Dermis blood vessel endothelial cell (primary cell): ENCODE data around the gene RBSN. TPM values are rescaled to one million over a fixed set of nuclear protein-coding genes. Genes with fewer than 3 reads are reported as not detected.

Source experiments
- DNase-seq: peaks from one replicate; pipeline ENCODE4 v3.0.0; 2010
- total RNA-seq: library from RNA; depleted of rRNA; stranded (reverse); fragments of >200 nt; gene quantifications from 2 replicates; pipeline ENCODE4 v1.2.3, GENCODE V29; 2014

RBSN gene
- total RNA-seq, 1 donor from 2014 or later = 25.4 TPM

- DNase-seq = no peak
These were observed 583 bp upstream of the RBSN start for GRCh38 chr3:15099364-15100098.

DNA sequence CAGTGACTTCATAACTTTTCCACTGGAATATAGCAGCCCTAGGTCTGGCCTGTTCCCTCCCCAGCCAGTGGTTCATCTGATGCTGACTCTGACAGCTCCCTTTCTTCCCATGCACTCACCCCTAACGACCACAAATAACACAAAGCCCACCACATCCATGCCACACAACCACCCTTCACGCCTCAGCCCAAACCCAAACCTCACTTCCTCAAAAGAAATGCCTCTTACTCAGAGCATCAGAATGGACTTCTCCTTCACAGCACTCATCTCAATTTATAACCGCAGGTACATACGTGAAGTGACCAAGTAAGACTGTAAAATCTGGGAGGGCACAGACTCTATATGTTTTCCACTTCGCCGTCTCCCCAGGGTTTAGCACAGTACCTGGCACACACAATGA lies 1.1 kb downstream of the RBSN start:
- no peak for DNase-seq

- DNase-seq = no peak
These were observed 2.9 kb downstream of the RBSN start for GRCh38 chr3:15096046-15096445.

GRCh38 chr3:15094187-15094875 lies 4.6 kb downstream of the RBSN start:
- DNase-seq = no peak

DNA sequence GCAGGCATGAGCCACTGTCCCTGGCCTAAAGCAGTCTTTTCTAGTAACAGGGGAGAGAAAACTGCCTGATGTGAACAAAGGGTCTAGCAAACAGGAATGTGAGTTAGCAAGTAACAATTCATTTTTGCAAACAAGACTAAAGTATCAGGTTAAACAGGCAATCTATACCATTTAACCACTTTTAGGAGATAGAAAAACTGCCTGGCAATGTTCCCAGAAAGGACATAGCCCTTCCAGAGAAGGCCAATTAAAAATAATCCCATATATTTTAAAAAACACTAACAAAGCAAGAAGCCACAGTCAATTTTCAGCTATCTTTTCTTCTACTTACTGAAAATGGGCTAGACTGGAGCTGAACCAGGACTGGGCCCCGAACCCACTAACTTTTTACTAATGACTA lies 6.3 kb downstream of the RBSN start:
- no peak for DNase-seq

DNA sequence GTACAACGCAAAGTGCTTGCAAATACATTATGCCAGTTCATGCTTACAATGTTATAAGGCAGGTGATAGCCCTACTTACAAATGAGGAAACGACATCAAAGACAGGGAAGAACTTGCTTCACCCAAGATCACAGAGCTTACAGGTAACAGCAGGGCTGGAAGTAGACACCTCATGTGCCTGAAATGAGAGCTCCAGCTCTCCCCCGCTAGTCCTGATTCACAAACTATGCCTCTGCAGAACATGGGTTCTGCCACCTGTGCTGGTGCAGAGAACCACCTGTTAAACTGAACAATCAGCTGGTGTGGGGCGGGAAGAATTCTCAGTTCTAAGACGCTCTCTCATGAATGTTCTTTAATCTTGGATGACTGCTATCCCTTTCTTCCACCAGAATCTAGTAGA lies 7.4 kb downstream of the RBSN start:
- no peak for DNase-seq

GRCh38 chr3:15089201-15089600 lies 9.7 kb downstream of the RBSN start:
- no peak for DNase-seq

DNA sequence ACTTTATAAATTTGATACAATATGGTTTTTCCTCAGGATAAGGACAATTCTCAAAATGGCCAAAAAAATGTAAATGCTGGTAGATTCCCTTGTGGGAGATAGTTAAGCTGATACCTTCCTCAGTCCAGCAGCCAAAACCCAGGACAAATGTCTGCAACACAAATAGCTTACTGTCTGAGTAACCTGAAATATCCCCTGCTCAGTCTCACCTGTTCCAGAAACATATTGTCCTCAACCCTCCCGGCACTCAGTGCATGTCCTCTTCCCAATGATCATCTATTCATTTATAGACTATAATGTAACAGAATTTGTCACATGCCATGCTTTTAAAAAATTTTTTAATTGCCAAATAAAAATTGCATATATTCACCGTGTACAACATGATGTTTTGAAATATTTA lies 12.2 kb downstream of the RBSN start:
- no peak for DNase-seq

DNA sequence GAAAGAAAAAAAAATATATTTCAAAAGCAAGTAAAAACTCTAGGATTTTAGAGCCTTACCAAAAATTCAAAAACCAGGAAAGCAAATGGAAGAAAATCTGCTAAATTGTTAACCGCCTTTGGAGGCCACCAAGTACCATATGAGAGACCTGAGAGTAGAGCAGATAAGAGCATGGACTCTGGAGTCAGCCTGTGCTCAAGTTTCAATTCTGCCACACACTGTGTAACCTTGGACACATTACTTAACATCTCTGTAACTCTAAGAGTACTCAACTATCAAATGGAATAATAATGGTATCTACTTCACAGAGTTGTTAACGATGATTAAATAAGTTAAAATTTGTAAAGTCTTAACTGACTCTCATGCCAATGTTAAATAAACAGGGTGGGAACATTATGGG lies 12.7 kb downstream of the RBSN start:
- no peak for DNase-seq

DNA sequence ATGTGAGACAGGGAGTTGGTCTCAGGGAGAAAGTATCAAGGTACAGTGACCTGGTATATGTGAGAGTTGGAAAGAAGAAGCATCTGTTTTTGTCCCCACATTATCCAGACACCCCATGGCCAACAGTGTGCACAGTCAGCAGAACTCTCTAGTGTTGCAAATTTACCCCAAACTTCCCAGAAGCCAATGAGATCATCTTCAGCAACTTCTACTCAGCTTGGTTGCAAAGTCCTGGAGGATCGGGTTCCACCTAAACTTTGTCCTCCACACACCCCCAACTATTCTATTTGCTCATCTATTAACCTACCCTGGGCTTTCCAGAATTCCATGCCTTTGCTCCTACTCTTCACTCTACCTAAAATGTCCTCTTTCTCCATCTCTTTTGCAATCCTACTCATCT lies 15.7 kb downstream of the RBSN start:
- DNase-seq = no peak

- no peak for DNase-seq
These were observed 16.8 kb downstream of the RBSN start for GRCh38 chr3:15081960-15082664.

GRCh38 chr3:15079091-15079490 lies 19.9 kb downstream of the RBSN start:
- no peak for DNase-seq

- no peak for DNase-seq
These were observed 24.4 kb downstream of the RBSN start for GRCh38 chr3:15074500-15074899.

DNA sequence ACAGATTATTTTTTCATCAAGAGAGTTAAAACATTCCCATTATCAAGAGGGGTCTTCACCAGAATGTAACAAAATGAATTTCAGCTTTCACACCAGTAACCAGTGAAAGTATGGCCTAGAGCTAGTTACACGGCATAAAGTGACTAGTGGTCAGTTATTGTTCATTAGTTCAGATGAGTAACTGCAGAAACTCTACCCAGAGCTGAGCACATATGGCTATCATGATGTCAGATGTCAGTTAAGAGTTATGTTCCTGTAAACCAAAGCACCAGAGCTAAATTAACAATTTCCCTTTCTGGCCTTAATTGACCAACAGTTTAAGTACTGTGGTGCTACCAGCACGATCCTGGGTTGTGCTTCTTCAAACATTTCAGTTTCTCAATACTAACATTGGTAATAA lies 27.2 kb downstream of the RBSN start:
- DNase-seq = no peak

GRCh38 chr3:15069441-15069840 lies 29.5 kb downstream of the RBSN start:
- DNase-seq = no peak

DNA sequence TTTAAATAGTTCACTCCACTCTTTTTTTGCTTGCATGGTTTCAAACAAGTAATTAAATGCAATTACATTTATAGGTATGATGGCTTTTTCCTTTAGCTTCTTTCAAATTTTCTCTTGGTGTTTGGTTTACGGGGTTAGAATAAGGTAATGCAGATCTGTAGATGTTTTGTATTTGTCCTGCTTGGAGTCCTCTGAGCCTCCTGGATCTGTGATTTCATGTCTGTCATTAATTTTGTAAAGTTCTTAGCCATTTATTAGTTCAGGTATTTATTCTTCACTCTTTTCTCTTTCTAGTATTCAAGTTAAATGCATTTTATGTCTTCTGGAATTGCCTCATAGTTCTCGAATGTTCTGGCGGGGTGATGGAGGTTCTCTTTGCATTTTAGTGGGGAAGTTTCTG lies 32.5 kb downstream of the RBSN start:
- no peak for DNase-seq

- DNase-seq = no peak
These were observed 33.4 kb downstream of the RBSN start for GRCh38 chr3:15065550-15066007.

DNA sequence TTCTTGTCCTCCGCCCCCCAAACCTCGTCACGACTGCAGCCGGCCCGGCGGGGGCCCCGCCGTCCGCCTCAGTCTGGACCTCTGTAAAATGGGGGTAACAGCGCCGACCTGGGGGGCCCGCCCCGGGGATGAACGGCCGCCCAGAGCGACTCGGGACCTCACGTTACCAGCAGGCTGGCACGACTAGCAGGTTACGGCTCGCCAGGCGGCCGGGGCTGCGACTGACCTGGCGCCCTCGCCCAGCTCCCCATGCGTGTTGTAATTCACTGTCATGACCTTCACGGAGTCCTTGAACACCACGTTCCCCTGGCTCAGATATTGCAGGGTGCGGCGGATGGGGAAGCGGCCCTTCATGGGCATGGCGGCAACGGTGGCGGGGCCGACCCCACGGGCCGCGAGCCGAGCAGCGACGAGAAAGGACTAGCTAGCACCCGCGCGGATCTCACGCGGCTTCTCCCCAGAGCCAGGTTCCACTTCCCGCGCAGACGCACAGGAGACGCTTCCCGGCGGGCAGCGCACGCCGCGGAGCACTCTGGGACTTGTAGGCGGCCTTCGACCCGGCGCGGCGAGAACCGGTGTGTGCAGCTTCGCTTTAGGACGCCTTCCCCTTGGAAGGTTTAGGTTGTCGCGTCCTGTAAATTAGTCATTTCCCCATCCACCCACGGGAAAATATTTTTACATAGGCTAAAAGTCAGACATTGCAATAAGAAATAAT lies 34.0 kb downstream of the RBSN start, which contains the start of gene MRPS25:
MRPS25 (minus strand) TSS at position 481 of the 715 bp plus-strand sequence; CDS start at position 360, 121 bp downstream.
- DNase-seq = peak; percentile 97

DNA sequence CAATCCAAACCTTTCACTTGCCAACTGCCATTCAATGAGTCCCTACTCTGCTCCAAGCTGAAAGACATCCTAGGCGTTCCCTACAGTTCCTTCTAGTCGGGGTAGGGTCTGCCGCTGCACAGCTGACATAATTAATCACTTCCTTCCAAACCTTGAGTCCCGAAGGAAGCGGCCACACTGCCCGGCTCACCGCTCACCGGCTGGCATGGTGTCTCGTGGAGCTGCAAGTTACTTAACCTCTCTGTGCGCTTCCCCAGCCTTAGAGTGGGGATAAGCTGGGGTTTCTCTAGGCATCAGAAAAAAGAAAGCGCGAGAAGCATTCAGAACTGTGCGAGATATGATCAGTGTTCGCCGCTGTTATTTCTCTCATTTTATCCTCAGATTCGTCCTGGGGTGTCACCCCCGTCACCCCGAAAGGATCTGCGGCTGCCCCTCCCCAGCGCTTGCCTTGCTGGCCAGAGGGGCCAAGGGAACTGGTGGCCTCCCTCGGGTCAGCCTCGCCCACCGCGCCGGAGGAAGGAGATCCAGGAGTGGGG lies 34.6 kb downstream of the RBSN start:
- peak; percentile 68 for DNase-seq

GRCh38 chr3:15063656-15064286 lies 35.2 kb downstream of the RBSN start:
- no peak for DNase-seq

GRCh38 chr3:15063238-15063637 lies 35.7 kb downstream of the RBSN start:
- no peak for DNase-seq

GRCh38 chr3:15060029-15060428 lies 38.9 kb downstream of the RBSN start:
- DNase-seq = no peak
